ENCODE measurements around the gene HIC1. TPM values are rescaled to one million over a fixed set of nuclear protein-coding genes. Genes with fewer than 3 reads are reported as not detected.

HIC1 gene
- total and polyA plus RNA-seq, 9 donors = 3.9 to 108 (median 60.8) TPM

GRCh38 chr17:2060681-2061440 lies 6.0 kb downstream of the HIC1 start:
- intact Hi-C loops (cut with DNase I) = no loop called here
- H3K4me1 ChIP-seq (ENCODE audit: insufficient read depth) = peaks cover 19% of the 10 kb centered on the region
- TF ChIP-seq EP300 (IDR thresholded peaks at IDR 0.05) (no peak), POLR2A (IDR thresholded peaks at IDR 0.05) (no peak)
- TF ChIP-seq, protein P1, sequence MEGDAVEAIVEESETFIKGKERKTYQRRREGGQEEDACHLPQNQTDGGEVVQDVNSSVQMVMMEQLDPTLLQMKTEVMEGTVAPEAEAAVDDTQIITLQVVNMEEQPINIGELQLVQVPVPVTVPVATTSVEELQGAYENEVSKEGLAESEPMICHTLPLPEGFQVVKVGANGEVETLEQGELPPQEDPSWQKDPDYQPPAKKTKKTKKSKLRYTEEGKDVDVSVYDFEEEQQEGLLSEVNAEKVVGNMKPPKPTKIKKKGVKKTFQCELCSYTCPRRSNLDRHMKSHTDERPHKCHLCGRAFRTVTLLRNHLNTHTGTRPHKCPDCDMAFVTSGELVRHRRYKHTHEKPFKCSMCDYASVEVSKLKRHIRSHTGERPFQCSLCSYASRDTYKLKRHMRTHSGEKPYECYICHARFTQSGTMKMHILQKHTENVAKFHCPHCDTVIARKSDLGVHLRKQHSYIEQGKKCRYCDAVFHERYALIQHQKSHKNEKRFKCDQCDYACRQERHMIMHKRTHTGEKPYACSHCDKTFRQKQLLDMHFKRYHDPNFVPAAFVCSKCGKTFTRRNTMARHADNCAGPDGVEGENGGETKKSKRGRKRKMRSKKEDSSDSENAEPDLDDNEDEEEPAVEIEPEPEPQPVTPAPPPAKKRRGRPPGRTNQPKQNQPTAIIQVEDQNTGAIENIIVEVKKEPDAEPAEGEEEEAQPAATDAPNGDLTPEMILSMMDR (IDR thresholded peaks at IDR 0.05) = no peak
- H3K27ac ChIP-seq = peak overlapping the region; percentile 89 to 98
- DNase-seq = peak; percentile 52 to 74 (median 68)
- no peaks in the 10 kb centered on the region for H3K27me3 ChIP-seq
- H3K9me3 ChIP-seq = no peaks in the 10 kb centered on the region
- 35 to 38% (median 37%) methylated on average over 21 of the region's 21 CpGs for WGBS, 3 donors
- H3K4me3 ChIP-seq = no peak overlapping the region
- H3K36me3 ChIP-seq = no peaks in the 10 kb centered on the region

DNA sequence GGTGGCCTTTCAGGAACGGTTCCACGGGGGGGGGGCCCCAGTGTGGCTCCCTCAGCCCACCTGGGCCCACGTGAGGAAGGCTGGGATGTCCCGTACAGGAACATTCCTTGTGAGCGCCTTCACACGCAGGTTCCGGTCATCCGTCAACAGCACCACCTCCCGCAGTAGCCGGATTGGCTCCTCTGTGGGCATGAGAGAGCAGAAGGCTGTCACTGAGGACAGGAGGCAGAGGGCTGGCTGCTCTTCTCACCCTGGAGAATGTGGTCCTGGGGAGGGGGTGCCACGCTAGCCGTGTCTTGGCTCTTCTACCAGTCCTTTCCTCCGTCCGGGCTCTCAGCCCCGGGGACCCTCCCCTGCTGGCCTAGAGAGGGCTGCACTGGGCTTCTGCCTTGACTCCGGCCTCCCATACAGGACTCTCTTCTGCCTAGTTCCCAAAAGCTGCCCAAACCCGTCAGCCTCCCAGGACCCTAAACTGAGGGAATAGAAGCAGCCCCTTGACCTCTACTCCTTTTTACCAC lies 6.6 kb downstream of the HIC1 start:
- intact Hi-C loops (cut with DNase I) = no loop called here
- DNase-seq = peak in 4 of 5 donors; percentile 33 to 54 (median 48)
- Histone ChIP-seq H3K4me3 (no peak overlapping the region), H3K27ac (peak overlapping the region; percentile 89 to 98), H3K36me3 (no peaks in the 10 kb centered on the region), H3K9me3 (no peaks in the 10 kb centered on the region), H3K27me3 (no peaks in the 10 kb centered on the region), H3K4me1 (ENCODE audit: insufficient read depth) (peaks cover 24% of the 10 kb centered on the region)
- WGBS, 3 donors = 60 to 70% (median 60%) methylated on average over 17 of the region's 17 CpGs
- TF ChIP-seq POLR2A (IDR thresholded peaks at IDR 0.05) (no peak), EP300 (IDR thresholded peaks at IDR 0.05) (no peak)
- TF ChIP-seq, protein P1 (IDR thresholded peaks at IDR 0.05) = no peak

DNA sequence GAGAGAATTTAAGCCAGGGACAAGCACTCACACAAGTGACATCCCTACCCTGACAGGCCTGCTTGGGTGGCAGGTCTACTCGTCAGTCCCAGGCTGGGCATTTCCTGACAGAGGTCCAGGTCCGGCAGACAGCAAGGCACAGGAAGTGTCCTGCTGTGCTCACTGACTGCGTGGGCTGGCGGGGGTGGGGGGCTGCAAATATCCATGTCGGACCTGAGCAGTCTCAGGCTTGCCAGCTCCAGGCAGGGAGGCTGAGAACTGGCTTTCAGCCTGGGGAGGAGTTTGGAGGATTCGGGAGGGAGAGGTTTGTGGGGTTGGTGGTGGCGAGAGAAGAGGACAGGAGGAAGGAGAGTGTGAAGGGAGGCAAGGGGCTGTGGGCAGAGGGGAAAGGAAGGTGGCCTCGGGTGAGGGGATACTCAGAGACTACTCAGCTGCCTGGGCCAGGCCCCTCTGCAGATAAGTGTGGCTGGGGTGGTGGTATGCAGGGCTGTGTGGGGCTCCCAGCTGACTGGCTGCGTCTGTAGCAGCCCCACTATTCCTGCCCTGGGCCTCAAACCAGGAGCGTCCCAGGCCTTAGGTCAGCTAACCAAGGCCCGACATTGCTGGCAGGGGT lies 7.8 kb downstream of the HIC1 start:
- Histone ChIP-seq H3K27ac (peak overlapping the region; percentile 82 to 89), H3K4me3 (no peak overlapping the region), H3K4me1 (ENCODE audit: insufficient read depth) (peaks cover 34% of the 10 kb centered on the region), H3K9me3 (no peaks in the 10 kb centered on the region), H3K27me3 (no peaks in the 10 kb centered on the region), H3K36me3 (no peaks in the 10 kb centered on the region)
- DNase-seq = peak; percentile 50 to 73 (median 56)
- no peak for TF ChIP-seq POLR2A (IDR thresholded peaks at IDR 0.05)
- TF ChIP-seq, protein P1 (IDR thresholded peaks at IDR 0.05) = no peak
- no peak for TF ChIP-seq EP300 (IDR thresholded peaks at IDR 0.05)
- 14 to 18% (median 18%) methylated on average over 11 of the region's 11 CpGs for WGBS, 3 donors
- intact Hi-C loops (cut with DNase I) = no loop called here

GRCh38 chr17:2063261-2064146 lies 8.6 kb downstream of the HIC1 start:
- Histone ChIP-seq H3K4me3 (no peak overlapping the region), H3K27ac (peak overlapping the region; percentile 82 to 89), H3K36me3 (no peaks in the 10 kb centered on the region), H3K9me3 (no peaks in the 10 kb centered on the region), H3K27me3 (no peaks in the 10 kb centered on the region), H3K4me1 (ENCODE audit: insufficient read depth) (peaks cover 43% of the 10 kb centered on the region)
- peak in 2 of 5 donors; percentile 28 to 62 for DNase-seq
- TF ChIP-seq POLR2A (IDR thresholded peaks at IDR 0.05) (no peak), EP300 (IDR thresholded peaks at IDR 0.05) (no peak)
- TF ChIP-seq, protein P1 (IDR thresholded peaks at IDR 0.05) = no peak
- intact Hi-C loops (cut with DNase I) = no loop called here
- 51 to 60% (median 51%) methylated on average over 16 of the region's 16 CpGs for WGBS, 3 donors
